ENCODE measurements around the gene NCL. TPM values are rescaled to one million over a fixed set of nuclear protein-coding genes. Genes with fewer than 3 reads are reported as not detected.

Gene NCL
- total and polyA plus RNA-seq, 2 of the 4 experiments (the other 2 are of a cell fraction): 267 to 289 TPM

- no TSS peak for BruUV-seq (replicated peaks)
- Histone ChIP-seq H3K79me1 (ENCODE audit: low read depth in 1 of 2, low read length in 2 of 2) (peaks cover 7 to 10% of the 10 kb centered on the region in 2 experiments; a peak in 2 of 4 replicates), H3K56ac (ENCODE audit: extremely low read depth, insufficient read depth, low read length) (no peak overlapping the region), H3K4me2 (ENCODE audit: low read depth, low read length) (no peak overlapping the region), H3K23ac (ENCODE audit: low read depth, low read length) (no peak overlapping the region), H2AFZ (replicated peaks; ENCODE audit: low read length, poor library complexity) (no peak overlapping the region), H3K9me1 (ENCODE audit: insufficient read depth, low read length) (no peaks in the 10 kb centered on the region), H3K18ac (ENCODE audit: low read depth, low read length) (no peak overlapping the region), H2BK120ac (ENCODE audit: low read depth, low read length) (no peak overlapping the region), H3K36me3 (ENCODE audit: control insufficient read depth, insufficient read depth, low read length) (no peaks in the 10 kb centered on the region), H3K9ac (ENCODE audit: low read depth, low read length) (no peak overlapping the region), H2AK9ac (replicated peaks; ENCODE audit: low read depth, low read length, poor library complexity) (no peak overlapping the region), H3K27me3 (ENCODE audit: control insufficient read depth, insufficient read depth, low read length) (peaks cover 9% of the 10 kb centered on the region), H3K4me1 (ENCODE audit: control insufficient read depth, insufficient read depth, low read length) (peaks cover 2% of the 10 kb centered on the region; the same call in 1 of the 2 replicates), H2AK5ac (ENCODE audit: low read depth, low read length) (no peak overlapping the region), H4K20me1 (ENCODE audit: insufficient read depth, low read length) (no peaks in the 10 kb centered on the region), H2BK5ac (ENCODE audit: low read depth, low read length, poor library complexity, severe bottlenecking) (no peak overlapping the region), H3K9me3 (ENCODE audit: control insufficient read depth, insufficient read depth, low read length) (no peaks in the 10 kb centered on the region), H4K91ac (ENCODE audit: insufficient read depth, low read depth, low read length) (no peak overlapping the region), H4K8ac (ENCODE audit: low read depth in 2 of 2, low read length in 2 of 2) (no peak overlapping the region), H3K4ac (ENCODE audit: low read depth, low read length) (no peak overlapping the region), H3K14ac (replicated peaks; ENCODE audit: low read depth, low read length) (no peak overlapping the region), H2BK15ac (ENCODE audit: low read depth, low read length) (no peak overlapping the region), H3K27ac (ENCODE audit: insufficient read depth, low read length) (no peak overlapping the region), H3K4me3 (ENCODE audit: insufficient read depth, low read depth, low read length) (no peak overlapping the region), H4K5ac (ENCODE audit: low read depth, low read length) (no peak overlapping the region), H2BK20ac (ENCODE audit: low read depth, low read length) (no peak overlapping the region)
- intact Hi-C loops (cut with micrococcal nuclease): no loop called here
- in situ Hi-C loops (cut with MboI; ENCODE audit: low sequenced_read_pairs): no loop called here
- dilution Hi-C loops (cut with HindIII; ENCODE audit: low sequenced_read_pairs, unreplicated experiment): no loop called here
- ChIA-PET CTCF (interaction anchor here (1.3 kb wide), 1 partner anchor 13 kb away, joined by 3 read pairs; no protein-coding TSS in a partner anchor), POLR2A (ENCODE audit: unreplicated experiment) (no interaction called here)
- TF ChIP-seq USF2 (IDR thresholded peaks at IDR 0.05; ENCODE audit: low read depth, low read length) (no peak), FOS (IDR thresholded peaks at IDR 0.05; ENCODE audit: low read depth, low read length) (no peak), MAZ (IDR thresholded peaks at IDR 0.05; ENCODE audit: borderline replicate concordance, low read depth, low read length) (no peak), SMC3 (IDR thresholded peaks at IDR 0.05; ENCODE audit: low read depth, low read length) (no peak), MXI1 (IDR thresholded peaks at IDR 0.05; ENCODE audit: borderline replicate concordance, low read depth, low read length) (no peak), CTCF (conservative IDR thresholded peaks at IDR 0.05; ENCODE audit: low read depth, low read length) (no peak), CEBPB (IDR thresholded peaks at IDR 0.05; ENCODE audit: low read depth, low read length) (no peak), RAD21 (IDR thresholded peaks at IDR 0.05; ENCODE audit: low read length) (no peak), CHD1 (IDR thresholded peaks at IDR 0.05; ENCODE audit: low read depth, low read length) (no peak), ELK1 (IDR thresholded peaks at IDR 0.05; ENCODE audit: borderline replicate concordance, low read depth, low read length) (no peak), POLR2A (IDR thresholded peaks at IDR 0.05; ENCODE audit: low read depth, low read length) (no peak)
- WGBS, 2 experiments (ENCODE audit: extremely low coverage in 2 of 2, insufficient read length in 1 of 2): 82% methylated on average over 3 of the region's 3 CpGs; no CpG with 5 or more reads in 1 of the 2 experiments
- no peak for ATAC-seq (ENCODE audit: low read depth)
- no peak for DNase-seq
Measured at GRCh38 chr2:231469583-231469950, 5.3 kb upstream of the NCL start.
